ENCODE results near the gene HDAC9.
A peak's percentile ranks its signal among the peaks of the same experiment; 100 is the strongest.

HDAC9 gene

GRCh38 chr7:18494821-18495408 lies 634 bp upstream of the HDAC9 start:
- DNase-seq, result peak; percentile 48

- DNase-seq, result no peak
Observed at GRCh38 chr7:18496341-18496700, 772 bp downstream of the HDAC9 start.

- DNase-seq, result peak; percentile 15
Observed at GRCh38 chr7:18497082-18497481, 1.5 kb downstream of the HDAC9 start.

DNA sequence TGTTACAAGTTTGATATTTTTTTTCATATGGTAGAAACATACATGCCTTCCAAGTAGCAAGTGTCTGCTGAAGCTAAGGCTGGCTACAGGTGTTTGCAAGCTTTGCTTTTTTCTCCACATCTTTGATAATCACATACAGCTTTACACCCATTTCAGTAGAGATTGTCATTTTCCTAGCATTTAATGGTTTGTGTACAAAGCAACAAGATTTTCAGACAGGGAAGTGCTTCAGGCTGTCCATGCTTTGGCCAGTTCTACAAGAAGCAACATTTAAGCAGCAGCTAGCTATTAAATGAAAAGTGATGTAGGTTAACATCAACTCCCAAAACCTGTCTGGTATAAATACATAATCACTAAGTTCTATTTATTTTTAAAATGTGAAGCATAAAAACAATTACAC lies 2.3 kb downstream of the HDAC9 start:
- DNase-seq, result no peak

DNA sequence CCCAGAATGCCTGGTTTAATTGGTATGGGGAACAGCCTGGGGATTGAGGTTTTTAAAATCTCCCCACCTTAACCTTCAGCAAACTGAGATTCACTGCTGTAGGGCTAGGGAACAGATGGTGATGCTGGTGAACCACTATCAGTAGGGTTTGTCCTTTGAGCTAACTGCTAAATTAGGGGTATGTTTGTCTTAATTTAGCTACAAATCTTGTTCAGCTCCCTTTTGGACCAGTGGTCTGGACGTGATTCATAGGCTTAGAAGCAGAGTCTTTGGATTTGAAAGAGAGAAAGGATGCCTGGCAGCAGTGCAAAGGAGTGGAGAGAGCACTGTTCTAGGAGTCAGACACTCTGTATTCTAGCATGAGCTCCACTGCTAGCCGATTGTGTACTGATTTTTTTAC lies 2.8 kb downstream of the HDAC9 start:
- DNase-seq, result peak; percentile 52

DNA sequence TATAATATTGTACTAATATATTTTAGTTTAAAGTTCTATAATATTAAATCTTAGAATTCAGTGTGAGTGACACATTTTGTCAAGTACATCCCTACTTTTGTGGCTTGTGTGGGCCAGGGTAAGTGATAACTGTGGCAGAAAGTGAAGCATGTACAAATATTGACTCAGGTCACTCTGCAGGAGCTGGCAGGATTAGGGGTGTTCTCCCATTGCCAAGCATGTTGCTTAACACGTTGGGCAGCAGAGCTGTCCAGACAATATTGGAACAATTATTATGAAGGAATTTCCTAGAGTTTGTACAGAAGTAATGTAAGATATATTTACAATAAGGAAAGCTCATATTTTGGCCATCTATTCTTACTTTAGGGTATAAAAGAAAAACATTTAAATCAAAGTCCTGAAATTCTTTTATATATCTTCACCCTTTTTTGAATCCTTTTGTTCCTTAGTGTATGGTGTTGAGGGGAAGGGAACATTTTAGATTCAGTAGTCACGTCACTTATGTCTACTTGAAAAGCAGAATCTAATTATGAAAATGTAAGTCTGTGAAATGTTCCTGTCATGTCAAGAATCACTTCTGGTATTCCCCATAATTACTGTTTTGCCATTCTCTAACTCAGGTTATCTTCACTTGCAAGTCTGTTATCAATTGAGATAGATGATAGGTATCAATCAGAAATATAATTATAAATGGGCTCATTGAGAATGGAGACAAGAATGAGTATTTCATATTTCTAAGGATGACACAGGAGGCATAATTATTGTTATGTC lies 4.0 kb downstream of the HDAC9 start:
- peak; percentile 9 for DNase-seq

- no peak for DNase-seq
Observed at GRCh38 chr7:18503126-18503866, 7.7 kb downstream of the HDAC9 start.

DNA sequence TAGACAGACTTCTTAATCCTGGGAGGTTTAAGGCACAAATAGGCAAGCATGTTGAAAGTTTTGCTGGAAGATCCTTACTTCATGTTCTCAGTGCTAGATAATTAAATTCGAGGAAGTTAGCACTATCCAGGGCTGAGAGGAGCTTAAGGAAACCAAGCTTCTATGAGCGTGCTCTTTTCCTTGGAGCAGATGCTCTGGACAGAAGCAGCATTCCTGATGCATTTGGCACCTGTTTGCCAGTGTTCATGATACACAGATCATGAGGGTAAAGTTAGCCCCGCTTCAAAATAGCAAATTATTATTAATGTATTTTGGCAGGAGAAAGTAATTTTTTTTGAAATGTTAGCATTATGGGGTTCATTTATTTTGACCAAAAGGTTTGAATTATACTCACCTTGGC lies 9.4 kb downstream of the HDAC9 start:
- peak; percentile 87 for DNase-seq

DNA sequence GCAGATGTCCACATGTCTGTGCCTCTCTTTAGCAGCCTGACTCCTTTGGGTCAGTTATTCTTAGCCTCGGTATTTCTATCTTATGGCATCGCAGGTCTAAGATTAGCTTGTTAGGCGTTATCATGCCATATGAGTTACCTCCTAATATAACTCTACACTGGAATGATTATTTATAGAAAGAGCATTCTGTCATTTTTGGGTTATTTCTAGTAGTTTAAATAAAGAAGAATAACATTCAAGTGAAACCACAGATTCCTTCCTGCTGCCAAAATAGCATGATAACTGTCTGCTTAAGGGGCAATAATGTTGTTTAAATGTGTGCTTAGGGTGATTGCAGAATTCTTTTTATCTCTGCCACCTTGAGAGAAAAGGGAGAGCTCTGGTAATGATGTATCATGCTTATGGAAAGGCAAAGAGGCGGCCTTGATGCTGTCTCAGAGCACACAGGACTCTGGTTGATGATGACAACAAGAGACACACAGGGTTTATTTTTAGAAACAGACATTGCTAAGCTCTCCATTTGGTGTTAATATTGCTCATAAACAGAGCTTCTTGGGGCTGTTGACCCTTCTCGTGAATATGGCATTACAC lies 10.4 kb downstream of the HDAC9 start:
- peak; percentile 48 for DNase-seq

DNA sequence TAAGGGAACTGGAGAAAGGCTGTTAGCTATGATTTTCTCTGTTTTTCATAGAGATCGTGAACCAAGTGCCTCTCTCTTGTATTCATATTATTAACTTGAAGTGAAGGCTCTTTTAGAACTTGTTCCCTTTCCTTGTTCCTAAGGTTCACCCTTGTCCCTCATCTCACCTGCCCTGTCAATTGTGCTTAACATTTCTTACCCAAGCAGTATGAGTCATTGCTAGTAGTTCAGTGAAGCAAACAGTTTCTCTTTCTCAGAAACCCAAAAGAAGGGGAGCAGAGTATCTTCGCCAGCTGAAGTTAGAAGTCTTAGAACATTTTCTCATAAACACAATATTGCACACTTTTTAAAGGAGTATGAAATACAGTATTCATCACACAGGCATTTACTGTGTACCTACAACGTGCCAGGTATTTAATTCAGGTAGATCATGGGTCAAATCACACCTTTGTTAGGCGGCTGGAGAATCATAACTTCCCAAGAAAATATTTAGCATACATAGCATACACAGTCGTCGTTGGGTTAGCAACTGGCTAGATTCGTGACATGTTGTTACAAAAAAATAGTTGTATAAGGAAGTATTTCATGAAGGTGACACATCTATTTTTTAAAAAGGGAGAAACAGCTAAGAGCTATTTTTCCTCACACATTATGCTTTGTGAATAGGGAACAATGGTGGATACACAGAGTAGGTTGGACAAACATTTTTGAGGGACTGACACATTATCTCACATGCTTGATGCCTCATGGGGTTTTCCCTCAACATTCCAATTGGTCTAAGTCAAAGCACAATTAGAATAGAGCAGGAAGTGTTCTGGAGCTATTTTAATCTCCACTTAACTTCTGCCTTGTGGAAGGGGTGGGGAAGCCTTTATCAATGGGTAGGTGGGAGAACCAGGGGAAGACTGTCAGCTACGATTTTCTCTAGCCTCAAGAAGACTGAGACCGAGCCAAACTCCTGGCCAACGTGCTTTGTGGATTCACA lies 13.2 kb downstream of the HDAC9 start:
- DNase-seq, result no peak

GRCh38 chr7:18509481-18509880 lies 13.9 kb downstream of the HDAC9 start:
- DNase-seq, result no peak

GRCh38 chr7:18511351-18512140 lies 16.0 kb downstream of the HDAC9 start:
- no peak for DNase-seq

GRCh38 chr7:18513343-18513742 lies 17.8 kb downstream of the HDAC9 start:
- no peak for DNase-seq

GRCh38 chr7:18515067-18515466 lies 19.5 kb downstream of the HDAC9 start:
- no peak for DNase-seq

DNA sequence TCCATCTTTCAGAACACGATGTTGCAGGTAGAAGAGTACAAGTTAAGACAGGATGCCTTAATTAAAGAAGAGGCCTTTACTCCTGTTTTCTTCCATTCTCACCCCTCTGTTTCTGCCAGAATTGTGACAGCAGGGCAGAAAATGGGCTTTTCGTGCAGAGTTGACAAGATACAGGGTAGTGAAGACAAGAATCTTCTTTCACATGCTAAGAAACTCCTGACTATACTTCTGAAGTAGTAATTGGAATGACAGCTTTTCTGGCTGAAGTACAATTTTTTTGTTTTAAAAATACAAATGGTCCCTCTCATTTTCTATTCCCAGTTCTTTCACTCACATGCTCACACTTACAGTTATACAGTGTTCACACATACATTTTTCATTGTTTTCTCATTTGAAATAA lies 22.1 kb downstream of the HDAC9 start:
- no peak for DNase-seq

DNA sequence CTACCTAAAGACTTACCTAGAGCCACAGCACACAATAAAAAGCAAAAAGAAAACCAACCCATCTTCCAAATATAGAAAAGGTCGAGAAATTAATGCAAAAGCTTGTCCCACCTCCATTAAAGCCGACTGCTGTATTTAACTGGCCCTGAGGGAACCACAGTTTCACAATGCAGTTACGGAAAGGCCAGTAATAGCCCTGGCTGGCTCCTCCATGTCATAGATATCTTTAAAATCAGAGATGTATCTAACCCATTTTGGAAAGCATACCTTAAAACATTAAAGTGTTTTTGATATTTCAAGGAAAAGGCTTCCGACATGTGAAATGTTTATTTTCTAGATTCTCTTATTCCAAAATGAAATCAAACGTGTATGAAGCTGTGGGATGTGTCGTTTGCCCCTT lies 23.0 kb downstream of the HDAC9 start:
- DNase-seq, result no peak

DNA sequence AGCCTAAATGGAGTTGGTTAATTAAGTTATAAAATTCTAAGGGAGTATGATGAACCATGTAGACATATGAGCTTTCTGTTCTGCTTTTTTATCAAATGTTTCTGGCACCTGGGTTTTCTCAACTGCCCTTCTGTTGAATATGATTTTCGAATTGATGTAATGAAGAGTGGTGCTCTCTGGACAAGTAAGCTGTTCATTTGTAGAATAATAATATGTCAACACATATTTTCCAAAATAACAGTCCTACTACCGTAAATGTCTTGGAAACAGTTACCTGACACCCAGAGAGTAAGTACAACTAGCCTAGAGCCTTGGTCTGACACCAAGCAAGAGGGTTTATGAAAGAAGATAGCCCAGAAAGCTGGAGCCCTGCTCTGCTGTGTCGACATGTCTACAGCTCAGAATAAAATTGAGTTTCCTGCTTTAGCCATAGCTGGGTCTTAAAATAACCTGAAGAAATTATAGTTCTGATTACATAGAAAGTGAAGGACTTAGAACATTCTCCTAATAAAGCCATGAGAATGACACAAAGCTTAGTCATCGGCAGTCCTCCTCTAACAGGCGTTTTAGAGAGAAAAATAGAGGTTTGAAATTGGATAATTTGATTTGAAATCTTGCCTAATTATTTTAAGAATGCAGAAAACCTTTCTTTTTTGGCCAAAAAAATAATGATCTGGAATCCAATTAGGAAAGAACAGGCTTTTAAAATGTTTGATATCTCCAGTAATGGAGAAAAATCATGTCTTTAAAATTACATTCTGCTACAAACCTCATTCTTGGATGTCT lies 25.1 kb downstream of the HDAC9 start:
- no peak for DNase-seq

DNA sequence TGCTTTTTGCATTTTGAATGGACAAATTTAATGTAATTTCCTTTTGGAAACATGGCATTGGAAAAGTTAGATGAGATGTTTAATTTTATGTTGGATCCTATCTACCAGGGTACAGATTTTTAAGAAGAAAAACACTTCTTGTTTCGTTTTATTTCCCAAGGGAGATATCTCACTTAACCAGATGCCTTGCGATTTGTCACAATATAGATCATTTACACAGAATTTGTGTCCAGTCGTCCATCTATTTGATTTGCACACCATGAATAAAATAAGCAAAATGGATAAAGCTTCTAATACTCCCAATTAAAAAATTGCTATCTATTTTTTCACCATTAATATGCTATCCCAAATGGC lies 25.7 kb downstream of the HDAC9 start:
- DNase-seq, result no peak

- no peak for DNase-seq
Observed at GRCh38 chr7:18521945-18522566, 26.5 kb downstream of the HDAC9 start.

DNA sequence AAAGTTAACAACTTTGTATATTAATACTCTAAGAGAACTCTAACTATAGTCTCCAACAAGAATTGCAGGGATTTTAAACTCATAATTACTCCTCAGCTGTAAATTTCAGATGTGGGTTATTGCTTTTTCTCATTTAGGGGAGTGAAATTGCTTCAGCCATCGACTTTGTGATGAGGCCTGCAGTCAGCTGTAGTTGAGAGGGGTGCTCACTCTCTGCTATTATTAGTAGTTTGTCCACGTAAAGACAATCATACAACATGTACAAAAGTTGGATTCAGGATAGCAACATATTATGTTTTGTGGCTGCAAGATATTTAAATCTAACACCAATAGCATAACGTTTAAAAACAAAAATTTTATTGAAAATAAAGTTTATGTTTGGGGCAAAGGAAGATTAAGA lies 28.7 kb downstream of the HDAC9 start:
- DNase-seq, result no peak
